Activated T-helper 1 cell treated with anti-CD3 and anti-CD28 coated beads, Interleukin-12 subunit alpha, Interleukin-12 subunit beta, Interleukin-2, Interleukin-4 antibody, amounts not matched to agents 30 ng/mL and 10 ng/mL and 1 ng/mL, durations not matched to agents 14 hours and 24 hours and 36 hours (primary cell): ENCODE measurements around the gene SART1. TPM values are rescaled to one million over a fixed set of nuclear protein-coding genes. Genes with fewer than 3 reads are reported as not detected.

Source experiments
- DNase-seq: peaks from one replicate; pipeline ENCODE4 v3.0.0; 2021; ENCODE audit warnings: low spot score
- H3K27ac Mint-ChIP-seq: one replicate; pipeline ENCODE4 v1.8.0; 2021; ENCODE audit warnings: mild to moderate bottlenecking, mixed read lengths
- H3K27me3 Mint-ChIP-seq: one replicate; pipeline ENCODE4 v1.8.0; 2022; ENCODE audit warnings: mild to moderate bottlenecking, moderate library complexity, mixed read lengths; ENCODE audit not compliant: insufficient read depth
- H3K36me3 Mint-ChIP-seq: one replicate; pipeline ENCODE4 v1.8.0; 2021; ENCODE audit warnings: low read depth, mixed read lengths
- H3K4me1 Mint-ChIP-seq: one replicate; pipeline ENCODE4 v1.8.0; 2021; ENCODE audit warnings: low read depth, mixed read lengths
- H3K4me3 Mint-ChIP-seq: one replicate; pipeline ENCODE4 v1.8.0; 2021; ENCODE audit warnings: mild to moderate bottlenecking, moderate library complexity, mixed read lengths
- H3K9me3 Mint-ChIP-seq: one replicate; pipeline ENCODE4 v1.8.0; 2021; ENCODE audit warnings: mixed read lengths
- intact Hi-C: fragments of 100-400 bp; cut with micrococcal nuclease; formaldehyde crosslinking; loops from one replicate; pipeline ENCODE4 v1.15.1; 2024
- total RNA-seq: library from RNA; stranded (reverse); gene quantifications from 2 replicates; pipeline ENCODE4 v1.2.3, GENCODE V29; 2022

The SART1 gene
- total RNA-seq, 1 donor from 2014 or later, result 110 TPM

GRCh38 chr11:65977621-65978390 lies 16.3 kb downstream of the SART1 start:
- Mint-ChIP-seq H3K27ac (no peak overlapping the region), H3K9me3 (no peaks in the 10 kb centered on the region), H3K4me3 (no peak overlapping the region), H3K36me3 (peaks cover 35% of the 10 kb centered on the region), H3K27me3 (no peaks in the 10 kb centered on the region), H3K4me1 (no peaks in the 10 kb centered on the region)
- intact Hi-C loops, result no loop called here
- no peak for DNase-seq

GRCh38 chr11:65978391-65979238 lies 17.1 kb downstream of the SART1 start:
- Mint-ChIP-seq H3K9me3 (no peaks in the 10 kb centered on the region), H3K4me3 (no peak overlapping the region), H3K27me3 (no peaks in the 10 kb centered on the region), H3K4me1 (no peaks in the 10 kb centered on the region), H3K27ac (no peak overlapping the region), H3K36me3 (peaks cover 28% of the 10 kb centered on the region)
- DNase-seq, result no peak
- intact Hi-C loops, result no loop called here

- H3K27ac Mint-ChIP-seq, result no peak overlapping the region
- no peak for DNase-seq
- H3K4me1 Mint-ChIP-seq, result no peaks in the 10 kb centered on the region
- intact Hi-C loops, result no loop called here
- no peaks in the 10 kb centered on the region for H3K27me3 Mint-ChIP-seq
- H3K36me3 Mint-ChIP-seq, result peaks cover 25% of the 10 kb centered on the region
- H3K4me3 Mint-ChIP-seq, result no peak overlapping the region
- no peaks in the 10 kb centered on the region for H3K9me3 Mint-ChIP-seq
Observed at GRCh38 chr11:65979261-65979759, 17.8 kb downstream of the SART1 start.

GRCh38 chr11:65981101-65981740 lies 19.7 kb downstream of the SART1 start:
- H3K36me3 Mint-ChIP-seq, result peaks cover 18% of the 10 kb centered on the region
- no peak for DNase-seq
- no peaks in the 10 kb centered on the region for H3K4me1 Mint-ChIP-seq
- intact Hi-C loops, result no loop called here
- no peak overlapping the region for H3K27ac Mint-ChIP-seq
- no peak overlapping the region for H3K4me3 Mint-ChIP-seq
- no peaks in the 10 kb centered on the region for H3K27me3 Mint-ChIP-seq
- no peaks in the 10 kb centered on the region for H3K9me3 Mint-ChIP-seq

- Mint-ChIP-seq H3K4me3 (no peak overlapping the region), H3K27me3 (no peaks in the 10 kb centered on the region), H3K36me3 (peaks cover 16% of the 10 kb centered on the region), H3K4me1 (no peaks in the 10 kb centered on the region), H3K9me3 (no peaks in the 10 kb centered on the region), H3K27ac (no peak overlapping the region)
- intact Hi-C loops, result no loop called here
- no peak for DNase-seq
Observed at GRCh38 chr11:65981972-65982823, 20.7 kb downstream of the SART1 start.

- Mint-ChIP-seq H3K27ac (no peak overlapping the region), H3K4me3 (no peak overlapping the region), H3K27me3 (no peaks in the 10 kb centered on the region), H3K9me3 (no peaks in the 10 kb centered on the region), H3K4me1 (no peaks in the 10 kb centered on the region), H3K36me3 (peaks cover 11% of the 10 kb centered on the region)
- intact Hi-C loops, result no loop called here
- DNase-seq, result no peak
Observed at GRCh38 chr11:65982824-65983588, 21.5 kb downstream of the SART1 start.

- Mint-ChIP-seq H3K27me3 (no peaks in the 10 kb centered on the region), H3K27ac (no peak overlapping the region), H3K9me3 (no peaks in the 10 kb centered on the region), H3K36me3 (peaks cover 9% of the 10 kb centered on the region), H3K4me1 (peaks cover under 1% of the 10 kb centered on the region), H3K4me3 (no peak overlapping the region)
- intact Hi-C loops, result no loop called here
- DNase-seq, result no peak
Observed at GRCh38 chr11:65983589-65983987, 22.1 kb downstream of the SART1 start.

- H3K9me3 Mint-ChIP-seq, result no peaks in the 10 kb centered on the region
- no peak overlapping the region for H3K4me3 Mint-ChIP-seq
- peaks cover 5% of the 10 kb centered on the region for H3K36me3 Mint-ChIP-seq
- peaks cover 8% of the 10 kb centered on the region for H3K4me1 Mint-ChIP-seq
- H3K27ac Mint-ChIP-seq, result no peak overlapping the region
- no peak for DNase-seq
- H3K27me3 Mint-ChIP-seq, result no peaks in the 10 kb centered on the region
- intact Hi-C loops, result no loop called here
Observed at GRCh38 chr11:65987336-65987735, 25.8 kb downstream of the SART1 start.

- DNase-seq, result peak; percentile 88
- Mint-ChIP-seq H3K4me3 (no peak overlapping the region), H3K27me3 (no peaks in the 10 kb centered on the region), H3K27ac (peak overlapping the region; percentile 79), H3K4me1 (peaks cover 8% of the 10 kb centered on the region), H3K9me3 (no peaks in the 10 kb centered on the region), H3K36me3 (peaks cover 5% of the 10 kb centered on the region)
- intact Hi-C loops, result loop anchor here (1.0 to 2.0 kb wide), 12 partner anchors 13 to 283 kb away; partner anchors contain the start of genes AP5B1, BANF1, C11orf68 and DRAP1
Observed at GRCh38 chr11:65988791-65989592, 27.5 kb downstream of the SART1 start.

- Mint-ChIP-seq H3K9me3 (no peaks in the 10 kb centered on the region), H3K4me3 (no peak overlapping the region), H3K4me1 (peaks cover 8% of the 10 kb centered on the region), H3K27ac (no peak overlapping the region), H3K27me3 (no peaks in the 10 kb centered on the region), H3K36me3 (peaks cover 11% of the 10 kb centered on the region)
- intact Hi-C loops, result no loop called here
- no peak for DNase-seq
Observed at GRCh38 chr11:65992056-65992455, 30.5 kb downstream of the SART1 start.

- intact Hi-C loops, result no loop called here
- peaks cover 41% of the 10 kb centered on the region for H3K36me3 Mint-ChIP-seq
- peak overlapping the region; percentile 49 for H3K27ac Mint-ChIP-seq
- H3K4me3 Mint-ChIP-seq, result peak overlapping the region; percentile 5
- no peaks in the 10 kb centered on the region for H3K27me3 Mint-ChIP-seq
- DNase-seq, result no peak
- no peaks in the 10 kb centered on the region for H3K9me3 Mint-ChIP-seq
- H3K4me1 Mint-ChIP-seq, result peaks cover 19% of the 10 kb centered on the region
Observed at GRCh38 chr11:65997286-65997685, 35.8 kb downstream of the SART1 start.
